DND-41 (cell line): ENCODE measurements around the gene EFNA2.

Experiments used
- ATAC-seq: fragments of 200-7000 bp; cut with Tn5 transposase; 3 replicates; pipeline ENCODE4 v1.9.1; 2021; ENCODE audit warnings: low read depth; ENCODE audit not compliant: insufficient read depth
- DNase-seq: peaks from one replicate; pipeline ENCODE4 v3.0.0-alpha.2; 2020
- H2AFZ ChIP-seq: 2 replicates; pipeline ENCODE4 v1.6.0; 2012; ENCODE audit warnings: low read depth, low read length
- H3K27ac ChIP-seq: 2 replicates; pipeline ENCODE4 v1.5.1; 2012; ENCODE audit warnings: low read length, inconsistent platforms
- H3K27me3 ChIP-seq: fragments of 200-600 bp; sonication (generic); 2 replicates; pipeline ENCODE4 v1.6.0; 2012; ENCODE audit warnings: low read length, mild to moderate bottlenecking, inconsistent platforms; ENCODE audit not compliant: insufficient read depth, poor library complexity
- H3K36me3 ChIP-seq: 2 replicates; pipeline ENCODE4 v1.5.1; 2012; ENCODE audit warnings: low read length, inconsistent platforms; ENCODE audit not compliant: insufficient read depth
- H3K4me1 ChIP-seq: 2 replicates; pipeline ENCODE4 v1.5.1; 2012; ENCODE audit warnings: mild to moderate bottlenecking, low read length; ENCODE audit not compliant: insufficient read depth
- H3K4me2 ChIP-seq: 2 replicates; pipeline ENCODE4 v1.6.0; 2012; ENCODE audit warnings: mild to moderate bottlenecking, moderate library complexity, low read length, inconsistent platforms; ENCODE audit not compliant: insufficient read depth
- H3K4me3 ChIP-seq, 2 experiments: fragments of 200-600 bp in 1 of 2; shearing (Covaris generic) in 1 of 2; 2 replicates each; pipeline ENCODE4 v1.5.1; 2012 to 2016; ENCODE audit warnings: inconsistent platforms in 2 of 2, low read length in 2 of 2, mild to moderate bottlenecking in 2 of 2, low read depth in 1 of 2, moderate library complexity in 1 of 2
- H3K79me2 ChIP-seq: 2 replicates; pipeline ENCODE4 v1.6.0; 2012; ENCODE audit warnings: low read length, inconsistent platforms; ENCODE audit not compliant: insufficient read depth
- H3K9ac ChIP-seq: 2 replicates; pipeline ENCODE4 v1.6.0; 2012; ENCODE audit warnings: low read depth, mild to moderate bottlenecking, inconsistent platforms, low read length, moderate library complexity
- H3K9me3 ChIP-seq: 2 replicates; pipeline ENCODE4 v1.5.1; 2012; ENCODE audit warnings: low read length, moderate library complexity, mild to moderate bottlenecking, inconsistent platforms; ENCODE audit not compliant: insufficient read depth, severe bottlenecking
- H4K20me1 ChIP-seq: 2 replicates; pipeline ENCODE4 v1.6.0; 2012; ENCODE audit warnings: low read length; ENCODE audit not compliant: insufficient read depth
- EZH2 ChIP-seq: IDR thresholded peaks from 3 replicates; pipeline ENCODE4 v1.6.1; 2012; ENCODE audit warnings: borderline replicate concordance, low read depth, mild to moderate bottlenecking, moderate library complexity, low read length, inconsistent platforms; ENCODE audit not compliant: severe bottlenecking
- TF ChIP-seq, protein P1 (sequence below): IDR thresholded peaks from 2 replicates; pipeline ENCODE4 v1.5.1; 2012; ENCODE audit warnings: borderline replicate concordance, low read length, moderate library complexity, mild to moderate bottlenecking; ENCODE audit not compliant: poor library complexity, severe bottlenecking; ENCODE audit errors: extremely low read depth

Gene EFNA2

DNA sequence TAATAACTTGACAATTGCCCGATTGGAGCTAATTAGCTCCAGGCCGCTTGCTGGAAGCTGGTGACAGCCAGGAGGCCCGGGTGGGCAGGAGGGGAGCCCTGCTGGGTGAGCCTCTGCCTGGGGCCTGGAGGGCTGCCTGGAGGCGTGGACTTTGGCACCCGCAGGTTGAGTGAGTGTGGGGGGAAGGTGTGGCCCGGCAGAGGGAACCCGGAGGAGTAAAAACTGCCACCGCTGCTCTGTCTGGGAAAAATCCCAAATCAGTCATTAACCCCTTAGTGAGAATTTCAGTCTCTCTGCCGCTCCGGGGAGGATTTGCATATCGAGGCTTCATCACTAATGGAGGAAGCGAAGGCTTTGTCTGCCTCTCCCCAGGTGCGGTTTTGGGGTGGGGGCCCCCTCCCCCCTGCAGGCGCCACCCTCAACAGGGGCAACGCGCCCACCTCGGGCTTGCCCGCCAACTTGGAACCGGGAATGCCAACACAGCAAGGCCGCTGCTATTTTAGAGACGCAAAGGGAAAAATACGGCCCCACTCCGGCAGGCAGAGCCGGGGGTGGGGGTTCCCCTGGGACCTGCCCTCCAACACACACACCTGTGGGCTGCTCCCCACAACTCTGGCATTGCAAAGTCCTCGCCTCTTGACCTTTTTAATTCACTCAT, 6.2 kb downstream of the EFNA2 start:
- ATAC-seq: no peak
- Histone ChIP-seq H3K4me3 (no peak overlapping the region), H3K27ac (no peak overlapping the region), H3K36me3 (no peaks in the 10 kb centered on the region), H3K4me1 (no peaks in the 10 kb centered on the region), H2AFZ (no peak overlapping the region), H4K20me1 (peaks cover 3% of the 10 kb centered on the region; the same call in 1 of the 2 replicates), H3K27me3 (no peaks in the 10 kb centered on the region), H3K79me2 (no peaks in the 10 kb centered on the region), H3K9ac (no peak overlapping the region), H3K4me2 (no peak overlapping the region), H3K9me3 (no peaks in the 10 kb centered on the region)
- TF ChIP-seq, protein P1, sequence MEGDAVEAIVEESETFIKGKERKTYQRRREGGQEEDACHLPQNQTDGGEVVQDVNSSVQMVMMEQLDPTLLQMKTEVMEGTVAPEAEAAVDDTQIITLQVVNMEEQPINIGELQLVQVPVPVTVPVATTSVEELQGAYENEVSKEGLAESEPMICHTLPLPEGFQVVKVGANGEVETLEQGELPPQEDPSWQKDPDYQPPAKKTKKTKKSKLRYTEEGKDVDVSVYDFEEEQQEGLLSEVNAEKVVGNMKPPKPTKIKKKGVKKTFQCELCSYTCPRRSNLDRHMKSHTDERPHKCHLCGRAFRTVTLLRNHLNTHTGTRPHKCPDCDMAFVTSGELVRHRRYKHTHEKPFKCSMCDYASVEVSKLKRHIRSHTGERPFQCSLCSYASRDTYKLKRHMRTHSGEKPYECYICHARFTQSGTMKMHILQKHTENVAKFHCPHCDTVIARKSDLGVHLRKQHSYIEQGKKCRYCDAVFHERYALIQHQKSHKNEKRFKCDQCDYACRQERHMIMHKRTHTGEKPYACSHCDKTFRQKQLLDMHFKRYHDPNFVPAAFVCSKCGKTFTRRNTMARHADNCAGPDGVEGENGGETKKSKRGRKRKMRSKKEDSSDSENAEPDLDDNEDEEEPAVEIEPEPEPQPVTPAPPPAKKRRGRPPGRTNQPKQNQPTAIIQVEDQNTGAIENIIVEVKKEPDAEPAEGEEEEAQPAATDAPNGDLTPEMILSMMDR: no peak
- TF ChIP-seq EZH2: no peak
- no peak for DNase-seq

DNA sequence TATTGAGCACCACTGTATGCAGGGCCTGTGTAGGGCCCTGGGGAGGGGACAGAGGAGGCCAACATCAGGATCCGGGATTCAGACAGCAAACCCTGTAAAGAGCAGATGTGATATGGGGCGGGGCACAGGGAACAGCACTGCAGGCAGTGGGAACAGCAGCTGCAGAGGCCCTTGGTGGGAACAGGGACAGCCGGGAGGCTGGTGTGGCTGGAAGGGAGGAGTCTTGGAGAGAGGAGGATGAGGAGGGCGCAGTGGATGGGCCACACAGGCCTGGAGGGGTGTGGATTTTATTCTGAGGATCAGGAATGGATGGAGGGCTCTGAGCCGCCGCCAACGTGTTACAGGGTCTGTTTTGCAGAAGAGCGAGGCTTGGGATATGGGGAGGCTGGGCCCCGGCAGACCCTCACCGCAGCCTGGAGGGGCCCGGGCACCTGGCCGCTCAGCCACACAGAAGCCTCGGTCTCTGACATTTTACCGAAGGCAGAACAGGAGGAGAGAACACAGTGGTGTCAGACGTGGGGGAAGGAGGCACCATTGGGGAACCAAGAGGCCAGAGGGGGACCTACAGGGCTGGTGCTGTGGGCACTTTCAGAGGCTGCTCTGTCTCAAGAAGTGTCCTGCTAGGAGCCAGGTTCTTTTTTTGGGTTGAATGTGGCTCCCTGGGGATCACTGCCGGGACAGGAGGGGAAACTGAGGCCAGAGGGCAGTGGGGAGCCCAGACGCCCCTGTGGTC, 6.9 kb downstream of the EFNA2 start:
- DNase-seq (no peak), ATAC-seq (no peak)
- H3K4me1 ChIP-seq: no peaks in the 10 kb centered on the region

DNA sequence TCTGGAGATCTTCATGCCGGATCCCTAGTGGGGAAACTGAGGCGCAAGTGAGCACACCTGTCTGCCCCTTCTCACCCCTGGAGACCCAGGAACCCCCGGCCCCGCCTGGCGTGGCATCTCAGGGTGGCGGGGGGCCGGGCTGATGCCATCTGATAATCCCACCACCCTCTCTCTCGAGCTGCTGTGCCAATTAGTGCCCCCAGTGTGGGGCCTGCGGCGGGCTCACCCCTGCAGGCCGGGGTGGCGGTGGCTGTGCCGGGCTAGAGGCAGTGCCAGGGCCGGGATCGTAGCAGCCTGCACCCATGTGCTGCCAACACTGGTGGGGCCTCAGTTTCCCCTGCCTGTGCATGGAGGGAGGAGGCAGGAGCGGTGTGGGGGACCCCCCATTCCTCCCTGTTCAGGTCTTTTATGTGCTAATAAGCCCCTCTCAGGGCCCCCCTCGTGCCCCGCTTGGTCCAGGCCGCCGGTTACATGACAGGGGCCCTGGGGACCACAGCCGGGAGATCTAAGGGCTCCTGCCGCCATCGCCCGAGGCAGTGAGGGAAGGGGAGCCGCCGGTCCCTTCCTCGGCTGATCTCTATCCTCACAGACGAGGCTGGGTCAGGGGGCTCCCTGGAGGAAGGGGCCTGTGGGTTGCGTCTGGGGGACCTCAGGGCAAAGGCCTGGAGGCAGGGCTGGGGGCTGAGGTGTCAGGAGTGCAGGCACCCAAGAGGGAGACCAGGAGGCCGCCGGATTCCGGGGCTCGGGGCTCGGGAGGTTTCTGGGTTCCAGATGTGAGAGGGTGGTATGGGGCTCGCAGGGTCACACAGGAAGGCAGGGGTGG, 8.3 kb downstream of the EFNA2 start:
- H3K36me3 ChIP-seq: no peaks in the 10 kb centered on the region
- TF ChIP-seq, protein P1: no peak
- no peak for TF ChIP-seq EZH2
- no peaks in the 10 kb centered on the region for H3K27me3 ChIP-seq
- no peak overlapping the region for H3K9ac ChIP-seq
- peaks cover 1% of the 10 kb centered on the region; the same call in 1 of the 2 replicates for H4K20me1 ChIP-seq
- no peak overlapping the region for H3K4me2 ChIP-seq
- no peak overlapping the region for H2AFZ ChIP-seq
- DNase-seq (no peak), ATAC-seq (no peak)
- H3K4me1 ChIP-seq: no peaks in the 10 kb centered on the region
- H3K9me3 ChIP-seq: no peaks in the 10 kb centered on the region
- no peak overlapping the region for H3K4me3 ChIP-seq
- no peak overlapping the region for H3K27ac ChIP-seq
- H3K79me2 ChIP-seq: no peaks in the 10 kb centered on the region

More for the DNA sequence above, 6.9 kb downstream of the EFNA2 start:
- H3K4me2 ChIP-seq: no peak overlapping the region
- H2AFZ ChIP-seq: no peak overlapping the region
- H4K20me1 ChIP-seq: peaks cover 3% of the 10 kb centered on the region; the same call in 1 of the 2 replicates
- no peak overlapping the region for H3K27ac ChIP-seq
- H3K36me3 ChIP-seq: no peaks in the 10 kb centered on the region
- H3K79me2 ChIP-seq: no peaks in the 10 kb centered on the region
- no peak overlapping the region for H3K4me3 ChIP-seq
- TF ChIP-seq, protein P1: no peak
- TF ChIP-seq EZH2: no peak
- no peak overlapping the region for H3K9ac ChIP-seq
- no peaks in the 10 kb centered on the region for H3K9me3 ChIP-seq
- no peaks in the 10 kb centered on the region for H3K27me3 ChIP-seq
